ENCODE results near the gene GRK5. TPM values are rescaled to one million over a fixed set of nuclear protein-coding genes. Genes with fewer than 3 reads are reported as not detected.

Gene GRK5
- total RNA-seq, 4 donors from 2014 or later = 5.4 to 13.0 (median 10.6) TPM

GRCh38 chr10:119285495-119286267 is 78.3 kb downstream of the GRK5 start:
- no peak overlapping the region for H3K4me3 ChIP-seq (ENCODE audit: low read depth, poor library complexity, severe bottlenecking)
- 77 to 81% methylated on average over 9 of the region's 9 CpGs for WGBS, 2 donors
- TF ChIP-seq CTCF (IDR thresholded peaks at IDR 0.05) (no peak), POLR2A (IDR thresholded peaks at IDR 0.05) (no peak)
- DNase-seq (ENCODE audit: low spot score in 2 of 2) = no peak
- intact Hi-C loops (cut with DNase I; ENCODE audit: low total_unique reads) = no loop called here

- 86 to 89% methylated on average over 6 of the region's 6 CpGs for WGBS, 2 donors
- no peak overlapping the region for H3K4me3 ChIP-seq (ENCODE audit: low read depth, poor library complexity, severe bottlenecking)
- no peak for DNase-seq (ENCODE audit: low spot score in 2 of 2)
- intact Hi-C loops (cut with DNase I; ENCODE audit: low total_unique reads) = no loop called here
- no peak for TF ChIP-seq CTCF (IDR thresholded peaks at IDR 0.05)
- TF ChIP-seq POLR2A (IDR thresholded peaks at IDR 0.05) = no peak
Measured at GRCh38 chr10:119286516-119286915, 79.1 kb downstream of the GRK5 start.

DNA sequence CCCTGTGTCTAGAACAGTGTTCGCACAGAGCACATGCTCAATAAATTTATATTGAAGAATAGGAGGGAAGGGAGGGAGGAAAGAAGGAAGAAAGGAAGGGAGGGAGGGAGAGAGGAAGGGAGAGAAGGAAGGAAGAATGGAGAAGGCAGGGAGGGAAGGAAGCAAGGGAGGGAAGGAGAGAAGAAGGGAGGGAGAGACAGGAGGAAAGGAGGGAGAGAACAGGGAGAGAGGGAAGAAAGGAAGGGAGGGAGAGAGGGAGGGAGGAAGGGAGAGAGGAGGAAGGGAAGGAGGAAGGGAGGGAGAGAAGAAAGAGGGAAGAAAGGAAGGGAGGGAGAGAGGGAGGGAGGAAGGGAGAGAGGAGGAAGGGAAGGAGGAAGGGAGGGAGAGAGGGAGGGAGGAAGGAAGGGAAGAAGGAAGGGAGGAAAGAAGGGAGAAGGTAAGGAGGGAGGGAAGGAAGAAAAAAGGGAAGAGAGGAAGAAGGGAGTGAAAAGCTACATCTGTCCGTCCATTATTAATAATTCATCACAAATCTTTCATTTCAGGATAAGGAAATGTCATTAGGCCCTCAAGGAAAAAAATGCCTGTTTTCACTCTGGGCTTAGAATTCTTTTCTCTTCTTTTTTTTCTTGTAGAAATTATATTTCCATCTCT is 79.7 kb downstream of the GRK5 start:
- DNase-seq (ENCODE audit: low spot score in 2 of 2) = no peak
- WGBS, 2 donors = 92 to 95% methylated on average over 2 of the region's 2 CpGs
- H3K4me3 ChIP-seq (ENCODE audit: low read depth, poor library complexity, severe bottlenecking) = no peak overlapping the region
- no peak for TF ChIP-seq CTCF (IDR thresholded peaks at IDR 0.05)
- TF ChIP-seq POLR2A (IDR thresholded peaks at IDR 0.05) = no peak
- intact Hi-C loops (cut with DNase I; ENCODE audit: low total_unique reads) = no loop called here

DNA sequence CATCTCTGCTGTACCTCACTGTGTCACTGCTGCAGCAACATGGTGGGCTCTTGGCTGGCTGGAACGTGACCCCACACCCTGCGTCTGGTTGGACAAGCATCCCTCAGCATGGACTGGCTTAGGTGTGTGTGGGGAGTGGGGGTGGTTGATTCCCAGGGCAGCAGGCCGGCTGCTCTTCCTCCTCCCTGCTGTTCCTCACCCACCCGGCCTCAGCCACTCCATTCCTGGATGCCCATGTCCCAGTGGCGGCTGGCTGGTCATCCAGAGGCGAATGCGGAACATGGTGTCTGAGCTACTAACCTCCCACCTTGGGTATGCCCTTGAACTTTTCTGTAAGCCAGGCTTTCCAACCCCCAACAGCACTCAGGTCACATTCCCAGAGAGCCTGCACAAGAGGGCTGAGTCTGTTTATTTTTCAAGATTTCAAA is 81.2 kb downstream of the GRK5 start:
- H3K4me3 ChIP-seq (ENCODE audit: low read depth, poor library complexity, severe bottlenecking) = no peak overlapping the region
- TF ChIP-seq CTCF (IDR thresholded peaks at IDR 0.05) = no peak
- no peak for TF ChIP-seq POLR2A (IDR thresholded peaks at IDR 0.05)
- intact Hi-C loops (cut with DNase I; ENCODE audit: low total_unique reads) = no loop called here
- WGBS, 2 donors = 82 to 97% methylated on average over 7 of the region's 7 CpGs
- DNase-seq (ENCODE audit: low spot score in 2 of 2) = no peak

DNA sequence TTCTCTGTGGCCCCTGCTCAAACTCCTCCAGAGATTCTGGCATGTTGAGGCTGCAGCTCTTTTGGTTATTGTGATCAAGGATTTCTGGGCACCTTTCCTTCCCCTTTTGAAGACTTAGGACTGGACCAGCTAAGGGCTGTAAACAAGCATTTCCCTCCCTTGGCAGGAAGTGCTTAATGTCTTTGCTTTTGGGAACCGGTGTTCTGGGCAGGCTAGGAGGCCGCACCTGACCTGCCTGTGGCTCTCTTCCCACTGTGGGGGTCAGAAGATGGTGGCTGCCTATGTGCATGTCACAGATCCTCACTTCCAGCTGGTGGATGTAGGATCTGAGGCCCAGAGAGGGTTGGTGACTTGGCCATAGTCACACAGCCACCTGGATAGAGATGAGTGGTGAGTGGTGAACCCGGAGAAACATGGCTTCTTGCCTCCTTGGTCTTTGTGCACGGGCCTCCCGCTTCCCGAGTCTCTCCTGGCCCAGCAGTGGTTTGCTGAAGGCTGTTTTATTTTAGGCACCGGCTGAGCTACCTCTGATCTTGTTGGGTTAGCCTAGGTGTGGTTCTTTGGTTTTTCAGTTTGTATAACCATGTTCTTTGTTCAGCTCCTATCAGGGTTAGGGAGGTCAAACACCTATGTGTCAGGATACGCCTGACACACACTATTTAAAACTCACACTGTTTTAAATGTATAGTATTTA is 82.0 kb downstream of the GRK5 start:
- no peak for DNase-seq (ENCODE audit: low spot score in 2 of 2)
- intact Hi-C loops (cut with DNase I; ENCODE audit: low total_unique reads) = no loop called here
- TF ChIP-seq CTCF (IDR thresholded peaks at IDR 0.05) = no peak
- TF ChIP-seq POLR2A (IDR thresholded peaks at IDR 0.05) = no peak
- H3K4me3 ChIP-seq (ENCODE audit: low read depth, poor library complexity, severe bottlenecking) = no peak overlapping the region
- WGBS, 2 donors = 77 to 81% methylated on average over 8 of the region's 8 CpGs

All from lower leg skin (tissue), 4 donors.